Right lobe of liver (tissue), 6 donors: Measurements from ENCODE around the gene DGKZ. TPM values are rescaled to one million over a fixed set of nuclear protein-coding genes. Genes with fewer than 3 reads are reported as not detected.

ENCODE experiments used
- ATAC-seq, 4 donors: fragments of 200-7000 bp; cut with Tn5 transposase; one replicate each; pipeline ENCODE4 v1.9.1; 2020; ENCODE audit warnings: mild to moderate bottlenecking in 4 of 4, moderate library complexity in 4 of 4
- DNase-seq, 3 donors: peaks; one replicate each; pipeline ENCODE4 v3.0.0-alpha.2; 2020
- H3K27ac ChIP-seq, 3 donors: fragments of 200-600 bp; one replicate each; pipeline ENCODE4 v1.8.0; 2022
- H3K27me3 ChIP-seq, 2 donors: fragments of 200-600 bp; one replicate each; pipeline ENCODE4 v1.8.0; 2022
- H3K36me3 ChIP-seq, 4 donors: fragments of 200-600 bp; sonication (generic) in 1 of 4; one replicate each; pipeline versions ENCODE4 v1.5.1 to v1.8.0; 2017 to 2022; ENCODE audit warnings: control low read depth in 1 of 4
- H3K4me1 ChIP-seq, 4 donors: fragments of 200-600 bp; sonication (generic) in 1 of 4; one replicate each; pipeline versions ENCODE4 v1.5.1 to v1.8.0; 2017 to 2022; ENCODE audit warnings: control low read depth in 1 of 4
- H3K4me3 ChIP-seq, 3 donors: fragments of 200-600 bp; one replicate each; pipeline ENCODE4 v1.8.0; 2022
- H3K9me3 ChIP-seq, 4 donors: fragments of 200-600 bp; sonication (generic) in 1 of 4; one replicate each; pipeline versions ENCODE4 v1.5.1 to v1.8.0; 2017 to 2022; ENCODE audit warnings: control low read depth in 1 of 4
- CTCF ChIP-seq, 4 donors: fragments of 200-600 bp in 3 of 4; fragments of 450-650 bp in 1 of 4; IDR thresholded peaks; one replicate each; pipeline versions ENCODE4 v1.5.1 to v1.8.0; 2016 to 2022; ENCODE audit warnings: antibody characterized with exemption in 4 of 4, mild to moderate bottlenecking in 2 of 4
- POLR2A ChIP-seq: fragments of 450-650 bp; IDR thresholded peaks from one replicate; pipeline ENCODE4 v1.6.1; 2017; ENCODE audit warnings: antibody characterized with exemption, mild to moderate bottlenecking
- WGBS: methylation state at CpG from one replicate; pipeline ENCODE4 v1.1.6; 2018; ENCODE audit warnings: low coverage, low lambda C conversion rate; ENCODE audit not compliant: insufficient coverage; ENCODE audit errors: missing lambda C conversion rate; 5-methylcytosine and 5-hydroxymethylcytosine counted together
- intact Hi-C, 2 donors: fragments of 100-400 bp; cut with DNase I; formaldehyde crosslinking; loops; one replicate each; pipeline versions ENCODE4 v1.11.2 to v1.14.1; 2022
- long read RNA-seq: library from polyadenylated mRNA; unstranded; transcript quantifications from one replicate; pipeline ENCODE4 v2.0.0, GENCODE V29; 2019
- total RNA-seq, 6 experiments: library from RNA; depleted of rRNA in 2 of 6; stranded (reverse); fragments of >200 nt in 2 of 6; fragmentation: NEBNext Ultra II Directional in 3 of 6; extraction: Animal tissue kit (Norgen Biotek cat#: 25700) in 3 of 6; gene quantifications; one replicate each; pipeline versions ENCODE4 v1.1.0 to v1.2.4, GENCODE V29; 2016 to 2023
- donor health status: DM: no; HTN: yes; CAD: no.
- donor health status: DM: no; HTN: no; CAD: no.
- donor health status: DM: no; HTN: no; CAD: no.
- donor health status: DM: no; HTN: yes; CAD: no.
- donor health status: DM: no; HTN: yes; CAD: no.

Gene DGKZ
- 10 to 100 TPM; 10.7 to 57.9 (median 16.0) TPM for total RNA-seq
- long read RNA-seq, result 0 reads

GRCh38 chr11:46346886-46347636, at the start of gene DGKZ:
DGKZ (plus strand) TSS chr11:46347463; CDS start chr11:46347660, 197 bp downstream.
- intact Hi-C loops, result no loop called here
- Histone ChIP-seq H3K4me3 (peak within 1 kb of the TSS; percentile 71 to 82 (median 75)), H3K4me1 (peaks cover 0 to 14% (median 5%) of the 10 kb centered on the region in 4 donors), H3K27me3 (no peaks in the 10 kb centered on the region), H3K27ac (peak within 1 kb of the TSS in 2 of 3 donors; percentile 10 to 63), H3K36me3 (no peaks in the 10 kb centered on the region), H3K9me3 (no peaks in the 10 kb centered on the region)
- 42% methylated on average over 9 of the region's 80 CpGs for WGBS
- peak; percentile 86 to 94 (median 90) for ATAC-seq
- peak; percentile 88 to 91 (median 90) for DNase-seq
- TF ChIP-seq CTCF (IDR thresholded peaks at IDR 0.05) (peak; percentile 69 to 100 (median 86)), POLR2A (peak; percentile 50)

- intact Hi-C loops, result no loop called here
- ATAC-seq, result peak in 1 of 4 donors; percentile 23
- no peak for TF ChIP-seq CTCF (IDR thresholded peaks at IDR 0.05)
- TF ChIP-seq POLR2A, result no peak
- H3K36me3 ChIP-seq, result no peaks in the 10 kb centered on the region
- DNase-seq, result no peak
- no peak overlapping the region for H3K4me3 ChIP-seq
- WGBS, result 49% methylated on average over 8 of the region's 8 CpGs
- no peak overlapping the region for H3K27ac ChIP-seq
- H3K9me3 ChIP-seq, result no peaks in the 10 kb centered on the region
- no peaks in the 10 kb centered on the region for H3K4me1 ChIP-seq
- peaks cover 0 to 22% of the 10 kb centered on the region in 2 donors for H3K27me3 ChIP-seq
Observed at GRCh38 chr11:46298699-46299433, 48.4 kb upstream of the DGKZ start.

- Histone ChIP-seq H3K4me3 (no peak overlapping the region), H3K9me3 (no peaks in the 10 kb centered on the region), H3K36me3 (no peaks in the 10 kb centered on the region), H3K27ac (no peak overlapping the region), H3K4me1 (no peaks in the 10 kb centered on the region), H3K27me3 (peaks cover 0 to 22% of the 10 kb centered on the region in 2 donors)
- intact Hi-C loops, result no loop called here
- WGBS, result 71% methylated on average over 5 of the region's 5 CpGs
- no peak for TF ChIP-seq POLR2A
- TF ChIP-seq CTCF (IDR thresholded peaks at IDR 0.05), result no peak
- DNase-seq (no peak), ATAC-seq (no peak)
Observed at GRCh38 chr11:46299451-46299961, 47.8 kb upstream of the DGKZ start.

GRCh38 chr11:46300270-46300669, 47.0 kb upstream of the DGKZ start:
- ATAC-seq, result no peak
- TF ChIP-seq CTCF (IDR thresholded peaks at IDR 0.05), result no peak
- no peak for TF ChIP-seq POLR2A

More at GRCh38 chr11:46300270-46300669, 47.0 kb upstream of the DGKZ start:
- Histone ChIP-seq H3K9me3 (no peaks in the 10 kb centered on the region), H3K27ac (no peak overlapping the region), H3K4me1 (no peaks in the 10 kb centered on the region), H3K36me3 (no peaks in the 10 kb centered on the region), H3K27me3 (peaks cover 0 to 22% of the 10 kb centered on the region in 2 donors), H3K4me3 (no peak overlapping the region)
- no peak for DNase-seq
- 73% methylated on average over 2 of the region's 7 CpGs for whole genome bisulfite sequencing
- intact Hi-C loops, result no loop called here
